HG02571 (cell line): ENCODE results near the gene CORIN.
"Not testable (repeated sequence)": the region's sequence is repeated elsewhere in the genome, so short reads cannot be mapped to it uniquely, and the experiment has no call there.

Source experiments
- ATAC-seq: cut with Tn5 transposase; IDR thresholded peaks from one replicate; pipeline ENCODE4 v1.9.1; 2021; ENCODE audit warnings: mild to moderate bottlenecking, moderate library complexity; ENCODE audit not compliant: unreplicated experiment

Gene CORIN

DNA sequence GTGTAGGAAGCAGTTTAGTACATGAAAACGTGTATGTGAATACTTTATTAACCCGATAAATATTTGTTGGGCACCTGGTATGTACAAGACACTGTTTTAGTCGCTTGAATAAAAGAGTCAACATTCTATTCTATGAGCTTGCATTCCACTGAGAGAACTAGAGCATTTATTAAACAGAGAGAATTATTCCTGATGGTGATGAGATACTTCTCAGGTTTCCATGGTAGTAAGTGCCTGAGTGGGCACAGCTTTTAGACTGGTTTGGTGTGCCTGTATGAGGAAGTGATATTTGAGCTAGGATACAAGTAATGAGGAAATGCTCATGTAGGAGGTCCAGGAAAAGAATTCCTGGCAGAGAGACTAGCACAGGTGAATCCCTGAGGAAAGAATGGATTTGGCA lies 258.6 kb downstream of the CORIN start:
- no peak for ATAC-seq

DNA sequence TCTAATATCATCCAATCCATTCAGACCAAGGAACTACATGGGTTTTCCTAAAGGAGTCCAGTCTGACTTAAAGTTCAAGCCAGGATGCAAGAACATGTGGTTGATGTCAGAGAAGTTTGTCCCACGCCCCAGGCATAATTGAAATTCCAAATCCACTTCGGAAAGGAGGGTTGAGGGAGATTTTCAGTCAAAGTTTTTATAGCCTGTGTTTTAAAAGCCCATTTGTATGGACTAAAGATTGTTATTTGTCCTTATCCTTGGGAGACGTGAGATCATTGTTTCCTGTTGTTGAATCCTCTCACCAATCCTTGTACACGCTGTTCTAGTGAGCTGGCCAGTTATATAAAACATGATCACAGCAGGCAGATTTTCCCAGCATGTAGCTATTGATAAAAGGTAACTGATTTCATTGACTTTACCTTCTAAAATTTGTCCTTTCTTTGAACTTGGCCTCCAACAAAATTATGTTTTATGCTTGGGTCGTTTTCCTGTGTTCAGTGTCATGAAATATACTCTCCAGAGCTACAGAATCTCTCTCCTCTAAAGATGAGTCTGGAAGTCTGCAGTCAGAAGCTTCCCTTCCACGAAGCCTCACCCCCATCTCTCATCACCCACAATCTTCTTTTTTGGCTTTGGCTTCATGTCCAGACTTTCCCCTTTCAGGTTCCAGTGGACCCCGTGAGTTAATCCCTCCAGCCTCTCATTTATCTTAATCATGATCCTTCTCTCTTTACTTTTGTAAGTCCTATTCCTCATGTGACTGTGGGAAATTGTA lies 259.9 kb downstream of the CORIN start:
- ATAC-seq: no peak

- ATAC-seq: no peak
Observed at GRCh38 chr4:47572981-47573380, 264.9 kb downstream of the CORIN start.

GRCh38 chr4:47570816-47571215 lies 267.1 kb downstream of the CORIN start:
- no peak for ATAC-seq

DNA sequence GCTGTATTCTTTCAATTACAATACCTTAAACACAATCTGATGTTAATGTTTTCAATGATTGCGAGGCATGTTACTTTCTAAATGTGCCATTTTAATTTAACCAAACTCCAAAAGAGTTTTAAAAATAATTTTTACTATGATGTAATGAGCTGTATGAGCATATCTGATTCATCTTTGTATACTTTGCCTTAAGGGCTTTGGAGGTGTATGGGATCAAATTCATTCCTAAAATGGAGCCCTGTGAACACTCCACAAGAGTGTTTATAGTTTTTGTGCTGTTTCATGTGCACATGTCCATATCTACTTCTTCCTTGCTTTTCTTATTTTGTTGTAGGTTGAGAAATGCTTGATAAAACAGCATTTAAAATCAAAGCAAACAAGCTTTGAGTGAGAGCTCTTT lies 270.4 kb downstream of the CORIN start:
- no peak for ATAC-seq

- ATAC-seq: no peak
Observed at GRCh38 chr4:47566969-47567368, 270.9 kb downstream of the CORIN start.

DNA sequence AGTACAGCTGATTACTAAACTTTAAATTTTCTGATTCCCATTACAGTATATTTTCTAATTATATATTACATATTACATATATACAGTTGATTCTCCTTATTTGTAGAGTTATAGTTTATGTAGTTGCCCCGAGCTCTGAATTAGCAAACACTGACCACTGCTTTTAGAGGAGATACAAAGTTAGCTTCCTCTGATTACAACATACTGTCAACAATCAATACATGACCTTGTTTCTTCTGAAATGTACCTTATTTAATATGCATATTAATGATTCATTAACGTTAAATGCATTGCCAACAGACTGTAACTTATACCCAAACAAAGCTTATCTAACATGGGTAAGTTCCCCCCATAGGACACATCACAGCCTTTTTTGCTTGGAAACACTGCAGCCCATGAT lies 271.3 kb downstream of the CORIN start:
- ATAC-seq: no peak

GRCh38 chr4:47562297-47562696 lies 275.6 kb downstream of the CORIN start:
- no peak for ATAC-seq

DNA sequence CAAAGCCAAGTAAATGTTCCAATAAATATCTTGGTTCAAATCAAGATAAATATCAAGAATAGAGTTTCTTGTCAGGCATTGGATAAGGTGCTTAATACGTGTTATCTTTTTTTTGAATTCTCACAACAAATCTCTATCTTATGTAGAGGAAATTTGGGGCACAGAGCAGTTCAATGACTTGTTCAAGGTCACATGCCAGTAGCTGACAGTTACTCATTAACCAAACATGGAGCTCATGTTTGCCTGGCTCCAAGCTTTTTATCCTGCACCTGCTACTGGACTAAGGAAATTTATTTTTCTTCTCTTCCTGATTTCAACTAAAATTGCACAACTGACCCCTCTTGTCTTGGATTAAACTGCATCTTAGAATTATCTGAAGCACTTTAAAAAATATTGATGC lies 276.5 kb downstream of the CORIN start:
- ATAC-seq: no peak

DNA sequence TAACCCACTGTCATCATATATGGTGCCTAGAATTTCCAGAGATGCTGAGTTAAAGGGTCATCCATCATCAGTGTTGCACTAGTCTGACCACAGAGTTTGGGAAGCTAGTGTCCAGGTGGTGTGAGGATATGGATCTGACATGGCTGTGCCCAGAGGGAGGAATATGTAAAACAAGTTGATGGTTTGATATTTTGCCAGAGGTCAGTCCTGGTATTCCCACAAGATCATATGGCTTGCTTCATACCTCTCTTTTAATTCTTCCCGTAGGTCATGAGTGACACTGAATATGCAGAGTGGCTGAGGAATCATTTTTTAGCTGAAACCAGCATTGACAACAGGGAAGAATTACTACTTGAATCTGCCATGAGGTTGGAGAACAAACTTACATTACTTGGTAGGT lies 277.2 kb downstream of the CORIN start:
- ATAC-seq: no peak

DNA sequence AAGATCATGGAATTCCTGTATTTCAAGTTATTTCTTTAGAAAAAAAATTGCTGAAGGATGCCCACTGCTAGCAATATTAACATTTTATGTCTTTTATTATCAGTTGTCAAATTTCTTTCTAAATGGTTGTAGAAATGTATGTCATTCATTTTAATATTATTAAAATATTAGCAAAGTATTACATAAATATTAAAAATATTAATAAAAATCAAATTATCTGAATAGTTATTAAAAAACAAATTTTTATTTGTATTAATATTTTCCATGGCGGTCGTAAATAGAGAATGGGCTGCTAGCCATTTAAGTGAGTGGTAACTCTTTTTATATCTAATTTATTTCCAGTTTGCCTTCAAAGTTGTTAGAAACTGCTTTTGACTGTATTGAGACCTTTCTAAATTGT lies 280.6 kb downstream of the CORIN start:
- no peak for ATAC-seq

- ATAC-seq: not testable (repeated sequence)
Observed at GRCh38 chr4:47555920-47556319, 281.9 kb downstream of the CORIN start.

DNA sequence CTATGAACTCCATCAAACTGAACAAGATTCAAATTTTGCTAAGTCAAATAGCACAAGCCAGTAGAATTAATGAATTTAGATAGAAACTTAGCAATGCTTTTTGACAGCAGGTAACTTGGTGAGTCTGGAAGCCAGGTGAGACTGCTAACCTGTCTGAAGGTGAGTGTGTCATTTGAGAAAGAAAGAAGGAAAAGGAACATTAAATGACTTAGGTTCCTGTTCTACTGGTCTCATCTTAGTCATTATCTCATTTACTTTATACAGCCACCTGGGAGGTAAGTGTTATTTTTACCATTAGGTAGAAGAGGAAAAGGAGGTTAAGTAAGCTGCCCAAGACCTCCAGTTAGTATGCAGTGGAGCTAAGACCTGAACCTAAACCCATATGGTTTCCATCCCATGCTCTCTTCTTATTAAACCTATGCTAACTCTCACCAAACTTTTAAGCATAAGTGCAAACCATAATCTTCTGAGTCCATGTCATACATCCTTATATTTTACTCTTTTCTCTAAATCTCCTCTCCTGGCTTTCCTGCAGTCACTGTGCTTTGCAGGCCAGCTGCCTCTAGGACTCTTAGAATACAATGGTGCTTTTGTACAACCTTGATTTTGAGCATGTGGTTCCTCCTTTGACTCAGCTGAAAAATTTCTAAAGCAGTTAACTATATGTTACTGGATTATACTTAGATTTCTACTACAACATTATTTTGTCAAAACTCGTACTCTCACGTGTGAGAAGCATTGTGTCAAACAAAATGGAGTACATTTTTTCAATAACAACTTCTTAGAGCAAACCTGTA lies 284.3 kb downstream of the CORIN start:
- ATAC-seq: no peak

GRCh38 chr4:47551682-47552081 lies 286.2 kb downstream of the CORIN start:
- no peak for ATAC-seq

GRCh38 chr4:47550899-47551548 lies 286.8 kb downstream of the CORIN start:
- ATAC-seq: no peak

GRCh38 chr4:47550357-47550756 lies 287.5 kb downstream of the CORIN start:
- ATAC-seq: not testable (repeated sequence)
